LoVo (cell line): Measurements from ENCODE around the gene SSH3.
A peak's percentile ranks its signal among the peaks of the same experiment; 100 is the strongest.

Source experiments
- DNase-seq: peaks from one replicate; pipeline ENCODE4 v3.0.0-alpha.2; 2016; ENCODE audit warnings: low spot score

The SSH3 gene

DNA sequence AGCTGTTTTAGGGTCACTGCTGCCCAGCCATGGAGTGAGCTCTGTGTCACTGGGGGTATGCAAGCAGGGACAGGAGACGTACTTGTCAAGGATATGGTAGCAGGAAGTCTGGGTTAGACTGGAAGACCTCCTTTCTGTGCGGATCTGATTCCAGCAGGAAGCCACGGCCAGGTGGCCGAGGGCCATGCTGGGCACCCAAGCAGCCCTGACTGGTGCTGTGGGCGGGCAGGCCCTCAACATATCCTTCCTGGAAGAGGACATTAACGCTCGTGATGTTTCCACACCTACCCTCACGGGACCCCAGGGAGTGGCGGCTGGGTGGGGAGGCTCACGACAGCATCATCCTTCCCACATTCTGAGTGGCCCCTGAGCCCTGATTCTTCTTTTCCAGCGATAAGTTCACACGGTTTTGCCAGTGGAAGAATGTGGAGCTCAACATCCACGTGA lies 23.0 kb upstream of the SSH3 start:
- DNase-seq, result no peak

DNA sequence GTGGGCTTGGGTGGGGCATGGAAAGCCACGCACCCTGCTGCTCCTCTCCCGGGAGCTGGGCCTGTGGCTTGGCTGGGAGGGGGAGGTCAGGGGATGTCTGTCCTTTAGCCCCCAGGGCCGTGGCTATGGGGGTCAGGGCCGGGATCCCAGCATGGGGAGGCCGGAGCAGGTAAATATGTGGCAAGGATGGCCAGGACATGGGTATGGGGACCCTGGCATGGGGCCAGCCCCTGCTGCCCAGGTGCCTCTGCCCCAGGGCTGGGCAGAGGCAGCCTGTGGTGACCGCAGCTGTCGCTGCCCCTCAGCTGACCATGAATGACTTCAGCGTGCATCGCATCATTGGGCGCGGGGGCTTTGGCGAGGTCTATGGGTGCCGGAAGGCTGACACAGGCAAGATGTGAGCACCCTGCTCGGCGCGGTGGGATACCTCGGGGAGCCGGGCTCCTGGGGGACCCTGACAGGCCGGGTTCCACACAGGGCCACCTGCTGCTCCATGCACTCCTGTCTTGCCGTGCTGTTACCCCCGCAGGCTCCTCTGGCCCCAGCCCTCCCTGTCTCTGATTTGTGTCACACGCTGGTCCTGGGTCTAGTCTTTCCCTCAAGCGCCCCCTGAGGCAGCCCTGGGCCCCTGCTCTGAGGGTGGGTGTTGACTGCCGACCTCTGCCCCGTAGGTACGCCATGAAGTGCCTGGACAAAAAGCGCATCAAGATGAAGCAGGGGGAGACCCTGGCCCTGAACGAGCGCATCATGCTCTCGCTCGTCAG lies 22.4 kb upstream of the SSH3 start:
- DNase-seq, result no peak

DNA sequence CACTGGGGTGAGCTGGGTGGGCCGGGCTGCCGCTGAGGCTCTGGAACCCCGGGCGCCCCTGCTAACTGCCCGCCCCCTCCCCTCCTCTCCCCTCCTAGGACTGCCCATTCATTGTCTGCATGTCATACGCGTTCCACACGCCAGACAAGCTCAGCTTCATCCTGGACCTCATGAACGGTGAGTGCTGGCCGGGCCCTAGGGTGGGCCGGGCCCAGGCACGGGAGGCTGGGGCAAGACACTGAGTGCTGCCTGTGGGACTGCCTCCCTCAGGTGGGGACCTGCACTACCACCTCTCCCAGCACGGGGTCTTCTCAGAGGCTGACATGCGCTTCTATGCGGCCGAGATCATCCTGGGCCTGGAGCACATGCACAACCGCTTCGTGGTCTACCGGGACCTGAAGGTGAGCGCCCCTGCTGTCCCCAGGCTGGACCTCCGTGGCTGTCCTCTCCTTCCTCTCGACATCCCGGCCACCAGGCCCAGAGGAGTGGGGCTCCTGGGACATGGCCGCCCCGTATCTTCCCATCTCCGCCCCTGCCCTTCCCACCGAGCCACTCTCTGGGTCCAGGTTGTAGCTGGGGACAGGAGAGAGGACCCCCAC lies 21.7 kb upstream of the SSH3 start:
- no peak for DNase-seq

DNA sequence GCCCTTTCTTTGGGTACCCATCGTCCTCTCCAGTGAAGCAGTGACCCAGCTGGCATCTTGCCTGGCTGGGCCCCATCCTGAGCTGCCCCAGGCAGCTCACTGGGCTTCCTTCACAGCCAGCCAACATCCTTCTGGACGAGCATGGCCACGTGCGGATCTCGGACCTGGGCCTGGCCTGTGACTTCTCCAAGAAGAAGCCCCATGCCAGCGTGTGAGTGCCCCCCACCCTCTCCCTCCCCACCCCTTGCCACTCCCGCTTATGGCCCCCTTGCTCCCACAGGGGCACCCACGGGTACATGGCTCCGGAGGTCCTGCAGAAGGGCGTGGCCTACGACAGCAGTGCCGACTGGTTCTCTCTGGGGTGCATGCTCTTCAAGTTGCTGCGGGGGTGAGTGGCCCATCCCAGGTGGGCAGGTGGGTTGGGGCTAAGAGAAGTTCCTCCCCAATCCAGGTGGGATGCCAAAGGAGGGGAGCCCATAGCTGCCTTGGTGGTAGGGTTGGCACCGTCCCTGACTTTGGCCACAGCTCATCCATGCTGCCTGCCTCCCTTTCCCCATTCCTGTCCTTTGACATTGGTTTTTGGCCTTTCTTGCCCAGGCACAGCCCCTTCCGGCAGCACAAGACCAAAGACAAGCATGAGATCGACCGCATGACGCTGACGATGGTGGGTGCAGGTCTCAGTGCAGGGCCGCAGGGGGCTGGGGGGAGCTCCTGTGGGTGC lies 21.0 kb upstream of the SSH3 start:
- DNase-seq, result no peak

DNA sequence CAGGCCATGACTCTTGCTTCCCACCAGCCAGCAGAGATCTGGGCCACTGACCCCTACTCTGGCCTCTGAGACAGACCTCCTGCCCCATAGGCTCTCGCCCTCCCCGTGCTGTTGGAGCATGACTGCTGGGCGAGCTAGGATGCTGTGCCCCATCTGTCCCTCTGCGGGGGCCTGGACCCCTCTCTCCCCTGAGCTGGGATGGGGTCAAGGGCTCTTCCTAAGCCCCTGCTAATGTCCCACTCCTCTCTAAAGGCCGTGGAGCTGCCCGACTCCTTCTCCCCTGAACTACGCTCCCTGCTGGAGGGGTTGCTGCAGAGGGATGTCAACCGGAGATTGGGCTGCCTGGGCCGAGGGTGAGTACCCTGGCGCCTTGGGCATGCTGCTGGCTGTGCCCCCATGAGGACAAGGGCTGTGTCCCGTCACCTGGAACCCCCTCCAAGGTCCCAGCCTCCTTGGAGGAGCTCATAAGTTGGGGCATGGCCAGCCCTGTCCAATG lies 20.4 kb upstream of the SSH3 start:
- no peak for DNase-seq

DNA sequence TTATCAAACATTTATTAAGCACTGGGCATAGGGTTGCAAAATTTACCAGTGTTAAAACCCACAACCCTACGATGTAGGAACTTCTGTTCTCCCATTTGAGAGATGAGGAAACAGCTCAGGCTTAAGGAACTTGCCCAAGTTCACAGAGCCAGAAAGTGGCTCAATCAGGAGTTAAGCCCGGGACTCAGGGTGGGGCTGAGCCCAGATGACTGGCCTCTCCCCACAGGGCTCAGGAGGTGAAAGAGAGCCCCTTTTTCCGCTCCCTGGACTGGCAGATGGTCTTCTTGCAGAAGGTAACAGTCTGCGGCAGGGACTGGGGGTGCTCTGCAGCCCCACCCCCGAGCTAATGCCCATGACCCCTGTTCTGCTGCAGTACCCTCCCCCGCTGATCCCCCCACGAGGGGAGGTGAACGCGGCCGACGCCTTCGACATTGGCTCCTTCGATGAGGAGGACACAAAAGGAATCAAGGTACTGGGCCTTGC lies 19.8 kb upstream of the SSH3 start:
- DNase-seq, result no peak

DNA sequence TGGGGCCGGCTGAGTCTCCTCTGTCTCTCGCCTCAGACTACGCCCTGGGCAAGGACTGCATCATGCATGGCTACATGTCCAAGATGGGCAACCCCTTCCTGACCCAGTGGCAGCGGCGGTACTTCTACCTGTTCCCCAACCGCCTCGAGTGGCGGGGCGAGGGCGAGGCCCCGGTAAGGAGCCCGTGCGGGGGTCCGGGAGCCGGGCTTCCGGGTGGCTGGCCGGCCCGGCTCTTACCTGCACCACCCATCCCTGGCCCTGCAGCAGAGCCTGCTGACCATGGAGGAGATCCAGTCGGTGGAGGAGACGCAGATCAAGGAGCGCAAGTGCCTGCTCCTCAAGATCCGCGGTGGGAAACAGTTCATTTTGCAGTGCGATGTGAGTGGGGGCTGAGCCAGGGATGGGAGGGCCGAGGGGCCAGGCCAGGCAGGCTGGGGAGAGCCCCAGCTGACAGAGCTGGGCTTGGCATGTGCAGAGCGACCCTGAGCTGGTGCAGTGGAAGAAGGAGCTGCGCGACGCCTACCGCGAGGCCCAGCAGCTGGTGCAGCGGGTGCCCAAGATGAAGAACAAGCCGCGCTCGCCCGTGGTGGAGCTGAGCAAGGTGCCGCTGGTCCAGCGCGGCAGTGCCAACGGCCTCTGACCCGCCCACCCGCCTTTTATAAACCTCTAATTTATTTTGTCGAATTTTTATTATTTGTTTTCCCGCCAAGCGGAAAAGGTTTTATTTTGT lies 18.4 kb upstream of the SSH3 start:
- DNase-seq, result no peak

DNA sequence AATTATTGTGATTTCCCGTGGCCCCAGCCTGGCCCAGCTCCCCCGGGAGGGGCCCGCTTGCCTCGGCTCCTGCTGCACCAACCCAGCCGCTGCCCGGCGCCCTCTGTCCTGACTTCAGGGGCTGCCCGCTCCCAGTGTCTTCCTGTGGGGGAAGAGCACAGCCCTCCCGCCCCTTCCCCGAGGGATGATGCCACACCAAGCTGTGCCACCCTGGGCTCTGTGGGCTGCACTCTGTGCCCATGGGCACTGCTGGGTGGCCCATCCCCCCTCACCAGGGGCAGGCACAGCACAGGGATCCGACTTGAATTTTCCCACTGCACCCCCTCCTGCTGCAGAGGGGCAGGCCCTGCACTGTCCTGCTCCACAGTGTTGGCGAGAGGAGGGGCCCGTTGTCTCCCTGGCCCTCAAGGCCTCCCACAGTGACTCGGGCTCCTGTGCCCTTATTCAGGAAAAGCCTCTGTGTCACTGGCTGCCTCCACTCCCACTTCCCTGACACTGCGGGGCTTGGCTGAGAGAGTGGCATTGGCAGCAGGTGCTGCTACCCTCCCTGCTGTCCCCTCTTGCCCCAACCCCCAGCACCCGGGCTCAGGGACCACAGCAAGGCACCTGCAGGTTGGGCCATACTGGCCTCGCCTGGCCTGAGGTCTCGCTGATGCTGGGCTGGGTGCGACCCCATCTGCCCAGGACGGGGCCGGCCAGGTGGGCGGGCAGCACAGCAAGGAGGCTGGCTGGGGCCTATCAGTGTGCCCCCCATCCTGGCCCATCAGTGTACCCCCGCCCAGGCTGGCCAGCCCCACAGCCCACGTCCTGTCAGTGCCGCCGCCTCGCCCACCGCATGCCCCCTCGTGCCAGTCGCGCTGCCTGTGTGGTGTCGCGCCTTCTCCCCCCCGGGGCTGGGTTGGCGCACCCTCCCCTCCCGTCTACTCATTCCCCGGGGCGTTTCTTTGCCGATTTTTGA lies 17.5 kb upstream of the SSH3 start:
- DNase-seq, result no peak

DNA sequence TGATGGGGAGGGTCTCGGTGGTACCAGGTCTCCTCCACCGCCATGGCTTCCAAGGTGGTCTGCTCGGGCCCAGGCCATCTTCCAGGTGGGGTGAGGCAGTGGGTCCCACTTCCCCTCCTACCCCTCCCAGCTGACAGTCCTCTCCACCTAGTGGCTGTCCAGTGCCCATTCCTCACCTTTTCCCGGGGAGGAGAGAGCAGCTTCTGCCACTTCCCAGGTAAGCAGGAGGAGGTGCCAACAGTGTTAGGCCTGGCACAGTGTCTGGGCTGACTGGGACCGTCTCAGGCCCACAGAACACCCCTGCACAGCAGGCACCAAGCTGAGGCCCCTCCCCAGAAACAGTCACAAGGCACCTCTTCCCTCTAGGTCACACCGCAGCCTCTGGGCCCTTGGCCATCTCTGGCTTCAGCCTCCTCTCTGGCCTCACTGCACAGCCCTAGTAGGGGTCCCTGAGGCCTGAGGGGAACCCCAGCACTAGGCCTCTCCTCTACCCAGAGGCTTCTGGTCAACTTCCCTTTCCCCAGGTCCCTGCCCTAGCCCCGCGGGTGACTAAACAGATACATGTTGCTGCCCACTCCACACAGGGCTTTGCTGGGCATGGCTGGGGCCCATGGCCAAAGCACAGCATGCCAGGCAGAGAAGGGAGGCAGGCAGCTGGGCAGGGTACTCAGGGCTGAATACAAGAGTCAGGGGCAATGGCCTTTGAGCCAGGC lies 16.6 kb upstream of the SSH3 start:
- no peak for DNase-seq

DNA sequence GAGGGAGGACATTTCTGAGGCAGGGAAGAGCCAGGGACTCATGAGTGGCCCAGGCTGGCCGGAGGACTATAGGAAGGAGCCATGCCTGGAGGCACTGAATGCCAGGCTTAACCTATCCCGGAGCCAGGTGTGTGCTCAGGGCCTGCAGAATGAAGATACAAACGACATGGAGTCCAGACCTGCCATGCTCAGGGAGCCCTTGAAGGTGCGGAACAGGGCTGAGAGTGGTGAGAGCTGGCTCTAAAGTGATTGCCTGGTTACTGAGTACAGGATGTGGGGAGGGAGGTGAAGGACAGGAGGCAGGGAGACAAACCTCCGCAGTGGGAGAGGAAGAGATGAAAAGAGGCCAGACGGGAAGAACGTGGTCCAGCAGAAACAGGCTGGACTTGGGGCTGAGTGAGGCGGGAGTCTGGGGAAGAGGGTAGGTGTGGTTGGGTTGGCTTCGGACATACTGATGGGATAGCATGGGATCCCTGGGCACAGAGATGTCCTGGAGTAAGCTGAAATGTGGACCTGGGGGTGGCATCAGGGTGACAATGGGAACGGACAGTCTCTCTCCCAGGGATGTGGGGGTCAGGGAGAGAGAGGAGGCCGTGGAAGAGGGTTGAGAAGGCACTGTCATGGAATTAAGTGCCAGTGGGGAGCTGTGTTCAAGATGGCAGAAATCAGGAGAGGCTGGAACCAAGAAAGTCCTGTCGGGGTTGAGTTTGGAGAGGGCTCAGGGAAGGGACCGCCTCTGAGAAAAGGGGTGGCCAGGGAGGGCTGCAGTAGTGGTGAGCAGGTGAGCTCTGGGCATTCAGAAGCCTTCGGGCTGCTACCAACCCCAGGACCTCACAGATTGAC lies 15.8 kb upstream of the SSH3 start:
- DNase-seq, result no peak

DNA sequence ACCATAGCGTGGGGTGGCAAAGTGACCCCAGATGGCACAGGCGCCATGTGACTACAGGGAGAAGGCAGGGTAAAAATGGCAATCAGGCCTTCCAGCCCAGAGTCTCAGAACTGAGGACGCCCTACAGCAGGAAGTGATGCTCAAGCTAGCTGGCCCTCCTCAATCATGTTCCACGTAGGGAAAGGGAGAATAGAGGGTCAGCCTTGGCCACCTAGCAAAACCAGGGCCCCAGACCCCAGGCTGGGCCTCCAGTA lies 15.2 kb upstream of the SSH3 start:
- no peak for DNase-seq

DNA sequence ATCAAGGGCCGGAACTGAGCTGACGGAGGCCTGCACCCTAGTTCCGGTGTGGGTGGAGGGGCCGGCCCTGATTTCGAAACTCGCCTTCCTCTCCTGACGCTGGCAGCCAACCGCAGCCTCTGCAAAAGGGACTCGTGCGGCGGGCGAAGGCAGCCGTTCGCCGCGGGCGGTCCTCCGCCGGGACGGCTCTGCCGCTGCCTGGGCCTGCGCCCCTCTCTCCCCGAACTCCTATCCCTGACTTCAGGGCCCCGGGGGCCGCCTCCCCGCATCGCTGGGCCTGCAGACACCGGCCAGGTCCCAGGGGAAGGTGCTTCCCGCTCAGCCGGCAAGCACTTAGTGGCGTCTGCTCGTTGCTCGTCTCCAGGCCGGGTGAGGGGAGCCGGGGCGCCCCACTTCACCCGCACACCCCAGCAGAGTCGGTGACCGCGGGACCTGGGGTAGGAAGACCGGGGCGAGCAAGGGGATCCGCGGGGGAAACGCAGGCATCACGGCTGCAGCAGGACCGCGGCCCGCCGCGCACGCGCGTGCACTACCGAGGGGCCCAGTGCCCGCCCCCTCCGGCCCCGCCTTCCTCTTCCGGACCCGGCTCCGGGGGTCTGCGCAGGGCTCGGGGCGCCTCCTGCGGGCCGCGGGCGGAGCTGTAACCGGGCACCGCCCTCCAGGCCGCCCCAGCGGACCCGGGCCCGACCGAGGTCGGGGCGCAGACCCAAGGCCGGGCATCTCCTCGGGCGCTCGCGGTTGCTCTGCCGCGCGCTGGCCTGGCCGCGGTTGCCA lies 14.7 kb upstream of the SSH3 start:
- peak; percentile 82 for DNase-seq

DNA sequence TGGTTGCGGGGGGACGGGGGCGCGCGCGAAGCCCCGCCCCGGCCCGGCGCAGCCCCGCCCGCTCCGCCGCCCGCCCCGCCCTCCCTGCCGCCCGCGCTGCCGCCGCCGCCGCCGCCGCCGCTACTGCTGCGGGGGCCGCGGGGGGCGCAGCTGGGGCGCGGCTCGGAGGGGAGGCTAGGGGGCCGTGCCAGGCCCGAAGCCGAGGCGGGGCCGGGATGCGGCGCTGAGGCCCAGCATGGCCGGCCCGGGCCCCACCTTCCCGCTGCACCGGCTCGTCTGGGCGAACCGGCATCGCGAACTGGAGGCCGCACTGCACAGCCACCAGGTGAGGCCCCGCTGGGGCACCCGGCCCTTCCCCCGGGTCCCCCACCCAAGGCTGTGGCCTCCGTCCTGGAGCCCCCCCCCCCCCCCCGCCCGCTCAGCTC lies 14.1 kb upstream of the SSH3 start, which contains the start of gene ANKRD13D:
Gene ANKRD13D (plus strand): TSS at position 78 of the 425 bp plus-strand sequence. CDS start 158 bp downstream, at position 236.
- DNase-seq, result no peak

DNA sequence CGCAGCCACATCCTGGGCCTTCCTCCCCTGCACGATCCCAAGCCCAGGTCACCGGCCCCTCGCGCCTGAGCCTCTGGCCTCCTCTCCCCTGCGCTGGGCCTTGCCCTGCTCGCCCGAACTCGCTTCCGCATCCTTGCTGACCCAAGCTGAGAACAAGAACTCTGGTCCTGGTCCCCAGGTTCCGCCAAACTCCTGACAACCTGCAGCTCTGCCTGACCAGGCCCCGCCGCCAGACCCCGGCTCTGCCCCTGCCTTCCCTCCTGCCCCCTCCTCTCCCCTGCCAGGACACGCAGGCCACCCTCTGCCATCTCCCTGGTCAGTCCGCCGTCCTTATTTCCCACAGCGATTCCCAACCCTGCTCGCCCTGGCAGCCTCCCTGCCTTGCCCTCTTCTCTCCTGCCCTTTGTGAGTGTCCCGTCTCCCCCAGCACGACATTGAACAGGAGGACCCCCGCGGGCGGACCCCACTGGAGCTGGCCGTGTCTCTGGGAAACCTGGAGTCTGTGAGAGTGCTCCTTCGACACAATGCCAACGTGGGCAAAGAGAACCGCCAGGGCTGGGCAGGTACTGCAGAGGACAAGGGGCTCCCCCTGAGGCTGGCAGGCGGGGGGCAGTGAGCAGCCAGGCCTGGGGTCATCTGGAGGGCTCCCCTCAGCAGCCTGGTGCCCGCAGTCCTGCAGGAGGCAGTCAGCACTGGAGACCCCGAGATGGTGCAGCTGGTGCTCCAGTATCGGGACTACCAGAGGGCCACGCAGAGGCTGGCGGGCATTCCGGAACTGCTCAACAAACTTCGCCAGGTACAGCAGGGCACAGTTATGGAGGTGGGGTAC lies 13.5 kb upstream of the SSH3 start:
- no peak for DNase-seq

DNA sequence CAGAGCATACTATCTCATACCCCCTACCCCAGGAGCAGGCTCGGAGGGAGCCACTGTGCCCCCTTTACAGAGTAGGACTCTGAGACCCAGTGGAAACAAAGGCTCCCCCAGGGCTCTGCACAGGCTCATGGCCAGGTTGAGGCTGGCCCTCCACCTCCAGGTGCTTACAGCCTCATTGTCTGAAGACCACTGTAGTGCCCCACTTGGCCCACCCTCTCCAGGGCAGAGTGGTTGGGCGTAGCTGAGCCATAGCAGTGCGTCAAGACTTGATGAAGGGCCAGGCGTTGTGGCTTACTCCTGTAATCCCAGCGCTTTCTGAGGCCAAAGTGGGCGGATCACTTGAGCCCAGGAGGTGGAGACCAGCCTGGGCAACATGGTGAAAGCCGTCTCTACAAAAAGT lies 12.5 kb upstream of the SSH3 start:
- DNase-seq, result no peak

DNA sequence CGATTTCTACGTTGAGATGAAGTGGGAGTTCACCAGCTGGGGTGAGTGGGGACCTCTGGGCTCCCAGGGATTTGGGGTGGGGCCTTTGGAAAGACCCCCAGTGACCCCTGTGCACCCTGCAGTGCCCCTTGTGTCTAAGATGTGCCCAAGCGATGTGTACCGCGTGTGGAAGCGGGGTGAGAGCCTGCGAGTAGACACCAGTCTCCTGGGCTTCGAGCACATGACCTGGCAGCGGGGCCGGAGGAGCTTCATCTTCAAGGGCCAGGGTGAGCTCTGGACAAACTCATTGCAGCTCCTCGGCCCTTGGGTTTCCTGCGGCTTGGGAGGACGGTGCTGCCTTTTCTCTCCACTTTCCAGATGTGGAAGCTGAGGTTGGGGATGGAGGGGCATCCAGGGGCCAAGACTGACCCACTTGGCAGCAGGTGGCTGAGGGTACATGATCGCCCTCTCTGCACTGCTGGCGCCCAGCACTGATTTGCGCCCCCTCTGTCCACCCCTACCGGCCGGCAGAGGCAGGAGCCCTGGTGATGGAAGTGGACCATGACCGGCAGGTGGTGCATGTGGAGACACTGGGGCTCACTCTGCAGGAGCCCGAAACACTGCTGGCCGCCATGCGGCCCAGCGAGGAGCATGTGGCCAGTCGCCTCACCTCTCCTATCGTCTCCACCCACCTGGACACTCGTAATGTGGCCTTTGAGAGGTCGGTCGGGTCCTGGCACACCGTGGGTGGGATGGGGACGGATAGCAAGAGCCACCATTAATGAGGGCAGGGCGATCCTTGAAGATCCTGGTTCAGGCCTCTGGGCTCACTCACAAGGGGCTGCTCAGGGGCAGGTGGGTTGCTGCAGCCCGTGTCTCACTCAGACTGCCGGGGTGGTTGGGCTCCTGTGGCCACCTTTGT lies 11.6 kb upstream of the SSH3 start:
- no peak for DNase-seq

DNA sequence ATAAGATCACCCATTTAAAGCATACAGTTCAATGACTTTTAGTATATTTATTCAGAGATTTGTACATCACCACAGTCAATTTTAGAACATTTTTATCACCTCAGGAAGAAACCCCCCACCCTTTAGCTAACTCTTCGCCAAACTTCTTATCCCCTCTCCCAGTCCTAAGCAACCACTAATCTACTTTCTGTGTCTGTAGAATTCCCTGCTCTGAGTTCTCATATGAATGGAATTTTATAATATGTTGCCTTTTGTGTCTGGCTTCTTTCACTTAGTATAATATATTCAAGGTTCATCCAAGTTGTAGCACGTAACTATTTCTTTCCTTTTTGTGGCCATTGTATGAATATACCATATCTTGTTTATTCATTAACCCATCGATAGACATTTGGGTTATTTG lies 10.7 kb upstream of the SSH3 start:
- no peak for DNase-seq
